Measurements from ENCODE around the gene ZNF639. TPM values are rescaled to one million over a fixed set of nuclear protein-coding genes. Genes with fewer than 3 reads are reported as not detected.

The ZNF639 gene
- total RNA-seq, 4 donors from 2014 or later: 19.5 to 36.1 (median 25.1) TPM

DNA sequence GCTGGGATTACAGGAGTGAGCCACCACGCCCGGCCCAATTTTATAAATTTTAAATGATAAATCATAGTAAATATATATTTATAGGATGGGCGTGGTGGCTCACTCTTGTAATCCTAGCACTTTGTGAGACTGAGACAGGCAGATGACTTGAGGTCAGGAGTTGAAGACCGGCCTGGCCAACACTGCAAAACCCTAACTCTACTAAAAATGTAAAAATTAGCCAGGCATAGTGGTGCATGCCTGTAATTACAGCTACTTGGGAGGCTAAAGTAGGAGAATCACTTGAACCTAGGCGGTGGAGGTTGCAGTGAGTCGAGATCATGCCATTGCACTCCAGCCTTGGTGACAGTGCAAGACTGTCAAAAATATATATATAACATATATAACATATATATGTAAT lies 51.1 kb downstream of the ZNF639 start:
- intact Hi-C loops (cut with DNase I; ENCODE audit: low total_unique reads): no loop called here
- 95 to 97% methylated on average over 6 of the region's 6 CpGs for WGBS, 2 donors
- TF ChIP-seq, protein P1, sequence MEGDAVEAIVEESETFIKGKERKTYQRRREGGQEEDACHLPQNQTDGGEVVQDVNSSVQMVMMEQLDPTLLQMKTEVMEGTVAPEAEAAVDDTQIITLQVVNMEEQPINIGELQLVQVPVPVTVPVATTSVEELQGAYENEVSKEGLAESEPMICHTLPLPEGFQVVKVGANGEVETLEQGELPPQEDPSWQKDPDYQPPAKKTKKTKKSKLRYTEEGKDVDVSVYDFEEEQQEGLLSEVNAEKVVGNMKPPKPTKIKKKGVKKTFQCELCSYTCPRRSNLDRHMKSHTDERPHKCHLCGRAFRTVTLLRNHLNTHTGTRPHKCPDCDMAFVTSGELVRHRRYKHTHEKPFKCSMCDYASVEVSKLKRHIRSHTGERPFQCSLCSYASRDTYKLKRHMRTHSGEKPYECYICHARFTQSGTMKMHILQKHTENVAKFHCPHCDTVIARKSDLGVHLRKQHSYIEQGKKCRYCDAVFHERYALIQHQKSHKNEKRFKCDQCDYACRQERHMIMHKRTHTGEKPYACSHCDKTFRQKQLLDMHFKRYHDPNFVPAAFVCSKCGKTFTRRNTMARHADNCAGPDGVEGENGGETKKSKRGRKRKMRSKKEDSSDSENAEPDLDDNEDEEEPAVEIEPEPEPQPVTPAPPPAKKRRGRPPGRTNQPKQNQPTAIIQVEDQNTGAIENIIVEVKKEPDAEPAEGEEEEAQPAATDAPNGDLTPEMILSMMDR (IDR thresholded peaks at IDR 0.05): no peak
- no peak overlapping the region for H3K4me3 ChIP-seq (ENCODE audit: low read depth, poor library complexity, severe bottlenecking)
- DNase-seq (ENCODE audit: low spot score in 2 of 2): no peak

DNA sequence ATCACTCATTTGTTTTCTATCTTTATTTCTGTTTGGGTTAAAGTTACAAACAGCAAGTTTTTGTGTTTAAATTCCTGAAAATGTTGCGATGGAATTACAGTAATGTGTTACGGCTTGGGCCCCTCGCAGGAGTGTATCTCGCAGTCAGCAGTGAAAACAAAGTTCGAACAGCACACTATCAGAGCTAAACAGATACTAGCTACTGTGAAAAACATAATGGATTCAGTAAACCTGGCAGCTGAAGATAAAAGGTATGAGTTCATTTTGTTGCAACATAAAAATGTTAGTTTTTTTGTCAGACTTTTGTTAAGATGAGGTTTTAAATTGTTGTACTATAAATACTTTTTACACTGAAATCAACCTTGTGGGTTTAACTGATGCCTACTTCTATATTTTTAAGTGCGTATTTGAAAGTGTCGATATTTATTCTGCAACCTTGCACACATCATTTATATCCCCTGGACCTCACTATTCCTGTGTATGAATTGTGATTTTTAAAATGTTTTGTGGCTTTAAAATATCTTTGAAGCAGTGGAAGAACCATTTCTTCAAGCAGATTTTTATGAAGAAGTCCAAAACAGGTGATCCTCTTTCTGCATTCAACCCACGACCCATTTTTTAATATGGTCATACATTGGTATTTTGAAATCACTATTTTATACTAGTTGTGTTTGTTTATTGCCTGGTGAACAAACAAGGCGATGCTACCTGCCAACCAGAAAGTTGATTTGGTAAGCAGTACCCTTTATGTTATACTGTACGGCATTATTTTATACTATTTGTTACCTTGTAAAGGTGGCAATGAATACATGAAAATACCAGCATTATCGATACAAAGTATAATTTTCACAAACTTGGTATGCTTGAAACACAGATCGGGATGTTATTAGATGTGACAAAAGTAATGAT lies 52.5 kb downstream of the ZNF639 start:
- intact Hi-C loops (cut with DNase I; ENCODE audit: low total_unique reads): no loop called here
- no peak for DNase-seq (ENCODE audit: low spot score in 2 of 2)
- 85 to 97% methylated on average over 12 of the region's 12 CpGs for WGBS, 2 donors
- TF ChIP-seq POLR2A (IDR thresholded peaks at IDR 0.05): no peak
- TF ChIP-seq, protein P1 (IDR thresholded peaks at IDR 0.05): no peak
- no peak overlapping the region for H3K4me3 ChIP-seq (ENCODE audit: low read depth, poor library complexity, severe bottlenecking)

DNA sequence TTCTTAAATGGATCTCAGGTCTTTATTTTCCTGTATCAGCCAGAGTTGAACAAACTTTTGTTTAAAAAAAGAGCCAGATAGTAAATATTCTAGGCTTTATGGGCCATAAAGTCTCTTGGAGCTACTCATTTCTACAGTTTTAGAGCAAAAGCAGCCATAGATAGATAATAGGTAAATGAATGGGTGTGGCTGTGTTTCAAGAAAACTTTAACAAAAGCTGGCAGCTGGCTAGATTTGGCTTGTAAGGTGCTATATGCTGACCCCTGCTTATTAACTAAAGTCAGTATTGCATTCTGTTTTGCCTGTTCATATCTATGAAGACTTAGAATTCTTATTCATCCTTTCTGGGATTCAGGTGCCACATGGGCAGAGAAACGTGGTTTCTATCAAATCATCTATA lies 53.6 kb downstream of the ZNF639 start:
- 93% methylated on average over 1 of the region's 1 CpG for WGBS, 2 donors
- intact Hi-C loops (cut with DNase I; ENCODE audit: low total_unique reads): no loop called here

More for the DNA sequence above, 53.6 kb downstream of the ZNF639 start:
- no peak for TF ChIP-seq POLR2A (IDR thresholded peaks at IDR 0.05)
- TF ChIP-seq, protein P1 (IDR thresholded peaks at IDR 0.05): no peak
- no peak overlapping the region for H3K4me3 ChIP-seq (ENCODE audit: low read depth, poor library complexity, severe bottlenecking)
- no peak for DNase-seq (ENCODE audit: low spot score in 2 of 2)

Other genes starting within 250 kb of the ZNF639 start
- gene PIK3CA, start 174.7 kb upstream of the ZNF639 start, total RNA-seq: 10 to 100 TPM; 18.4 to 22.4 (median 21.3) TPM
- gene KCNMB3, start 71.9 kb upstream of the ZNF639 start, total RNA-seq: 1 to 10 TPM in 2 of 4 donors, under 1 TPM in 2; 0.19 to 1.5 (median 0.87) TPM
- 10 to 100 TPM; 38.2 to 98.7 (median 47.3) TPM for gene MFN1, start 24.7 kb downstream of the ZNF639 start, total RNA-seq
- 10 to 100 TPM; 63.9 to 91.8 (median 85.8) TPM for gene GNB4, start 128.4 kb downstream of the ZNF639 start, total RNA-seq
- gene ACTL6A, start 239.9 kb downstream of the ZNF639 start, total RNA-seq: 10 to 100 TPM; 34.1 to 67.3 (median 48.7) TPM